Caco-2 (cell line): ENCODE data around the gene RGS7. TPM values are rescaled to one million over a fixed set of nuclear protein-coding genes. Genes with fewer than 3 reads are reported as not detected.

Source experiments
- BruUV-seq: library from RNA; stranded (reverse); fragments of 400-500 nt; replicated peaks from 2 replicates; lab custom pipeline; 2021; lab: Mats Ljungman, UMichigan
- CTCF ChIA-PET: fragments of 300-600 bp; sonication (Branson Sonifier 250); formaldehyde crosslinking; loops from one replicate; lab custom pipeline; 2022; ENCODE audit warnings: antibody characterized with exemption; lab: Charles Lee
- POLR2A ChIA-PET: fragments of 300-600 bp; sonication (Branson Sonifier 250); formaldehyde crosslinking; loops from one replicate; lab custom pipeline; 2022; ENCODE audit warnings: antibody characterized with exemption; lab: Charles Lee
- DNase-seq, 2 experiments: peaks; one replicate each; pipeline versions ENCODE4 v3.0.0 to v3.0.0-alpha.2; 2020 to 2022
- H3K27me3 ChIP-seq: replicated peaks from 2 replicates; pipeline ENCODE4 v1.6.0; 2011; ENCODE audit warnings: low read length; ENCODE audit not compliant: control insufficient read depth, insufficient read depth
- H3K36me3 ChIP-seq: 2 replicates; pipeline ENCODE4 v1.5.1; 2011; ENCODE audit warnings: low read length; ENCODE audit not compliant: control insufficient read depth, insufficient read depth
- H3K4me1 ChIP-seq: fragments of 250-450 bp; sonication (Bioruptor Pico); 2 replicates; pipeline ENCODE4 v1.5.1; 2020; ENCODE audit warnings: mild to moderate bottlenecking
- H3K4me3 ChIP-seq: 2 replicates; pipeline ENCODE4 v1.5.1; 2011; ENCODE audit warnings: low read depth, mild to moderate bottlenecking, control low read depth, low read length
- H3K9me3 ChIP-seq: fragments of 250-450 bp; sonication (Bioruptor Pico); 2 replicates; pipeline ENCODE4 v1.5.1; 2020; ENCODE audit warnings: mild to moderate bottlenecking, moderate library complexity
- H3K27ac Mint-ChIP-seq: one replicate; pipeline ENCODE4 v1.8.0; 2022; ENCODE audit warnings: mixed read lengths; ENCODE audit not compliant: unreplicated experiment
- H3K27me3 Mint-ChIP-seq: one replicate; pipeline ENCODE4 v1.8.0; 2022; ENCODE audit warnings: mixed read lengths; ENCODE audit not compliant: insufficient read depth, unreplicated experiment
- H3K36me3 Mint-ChIP-seq: one replicate; pipeline ENCODE4 v1.8.0; 2022; ENCODE audit warnings: mild to moderate bottlenecking, mixed read lengths; ENCODE audit not compliant: insufficient read depth, unreplicated experiment
- H3K4me1 Mint-ChIP-seq: one replicate; pipeline ENCODE4 v1.8.0; 2022; ENCODE audit warnings: low read depth, mixed read lengths; ENCODE audit not compliant: unreplicated experiment
- H3K4me3 Mint-ChIP-seq: one replicate; pipeline ENCODE4 v1.8.0; 2022; ENCODE audit warnings: mild to moderate bottlenecking, moderate library complexity, mixed read lengths; ENCODE audit not compliant: unreplicated experiment
- H3K9me3 Mint-ChIP-seq: one replicate; pipeline ENCODE4 v1.8.0; 2022; ENCODE audit warnings: mixed read lengths; ENCODE audit not compliant: unreplicated experiment
- intact Hi-C: fragments of 100-400 bp; cut with micrococcal nuclease; formaldehyde crosslinking; loops from one replicate; pipeline ENCODE4 v1.10.0; 2022; ENCODE audit not compliant: unreplicated experiment
- total RNA-seq: library from RNA; stranded (reverse); gene quantifications from 2 replicates; pipeline ENCODE4 v1.2.3, GENCODE V29; 2022
- TF ChIP-seq, protein P1 (sequence below), 2 experiments: fragments of 200-600 bp in 1 of 2; IDR thresholded peaks; 1 replicate in 1 of 2; 2 replicates in 1 of 2; pipeline versions ENCODE4 v1.5.1 to v1.8.0; 2011 to 2022; ENCODE audit warnings: antibody characterized with exemption in 1 of 2, control low read depth in 1 of 2, inconsistent platforms in 1 of 2, low read depth in 1 of 2, low read length in 1 of 2, mild to moderate bottlenecking in 1 of 2, moderate library complexity in 1 of 2; ENCODE audit not compliant: insufficient read depth in 1 of 2, severe bottlenecking in 1 of 2, unreplicated experiment in 1 of 2

Gene RGS7
- total RNA-seq, 1 experiment from 2014 or later = not detected

DNA sequence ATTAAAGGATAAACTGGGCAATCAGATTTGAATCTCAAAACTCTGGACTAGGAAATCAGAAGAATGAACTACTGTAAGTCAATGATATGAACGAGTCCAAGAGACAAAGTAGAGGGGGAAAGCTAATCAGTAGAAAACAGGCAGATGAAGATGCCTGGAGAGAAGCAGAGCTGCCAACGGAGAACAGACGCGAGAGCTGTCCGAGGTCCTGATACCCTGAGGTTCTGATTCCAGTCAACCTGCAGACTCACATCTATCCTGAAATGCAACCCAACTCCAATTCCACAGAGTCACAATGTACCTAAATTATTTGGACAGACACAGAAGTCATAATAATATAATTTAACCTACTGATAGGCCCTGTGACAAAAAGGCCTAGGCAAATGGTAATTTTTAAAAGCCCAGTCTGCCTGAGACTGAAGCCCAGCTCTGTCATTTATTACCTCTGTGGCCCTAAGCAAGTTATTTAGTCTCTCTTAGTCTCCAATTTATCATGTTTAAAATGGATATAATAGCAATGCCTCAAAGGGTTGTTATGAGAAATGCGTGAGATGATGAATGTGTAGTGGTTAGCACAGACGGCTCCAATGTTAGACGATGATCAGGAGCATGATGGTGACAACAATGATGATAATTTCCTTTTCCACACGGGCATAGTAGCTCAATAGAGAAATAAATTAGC, 33.4 kb downstream of the RGS7 start:
- Mint-ChIP-seq H3K4me3 (no peak overlapping the region), H3K9me3 (no peaks in the 10 kb centered on the region), H3K4me1 (no peaks in the 10 kb centered on the region), H3K27ac (no peak overlapping the region), H3K27me3 (peaks cover 8% of the 10 kb centered on the region), H3K36me3 (no peaks in the 10 kb centered on the region)
- BruUV-seq = no TSS peak
- TF ChIP-seq, protein P1, sequence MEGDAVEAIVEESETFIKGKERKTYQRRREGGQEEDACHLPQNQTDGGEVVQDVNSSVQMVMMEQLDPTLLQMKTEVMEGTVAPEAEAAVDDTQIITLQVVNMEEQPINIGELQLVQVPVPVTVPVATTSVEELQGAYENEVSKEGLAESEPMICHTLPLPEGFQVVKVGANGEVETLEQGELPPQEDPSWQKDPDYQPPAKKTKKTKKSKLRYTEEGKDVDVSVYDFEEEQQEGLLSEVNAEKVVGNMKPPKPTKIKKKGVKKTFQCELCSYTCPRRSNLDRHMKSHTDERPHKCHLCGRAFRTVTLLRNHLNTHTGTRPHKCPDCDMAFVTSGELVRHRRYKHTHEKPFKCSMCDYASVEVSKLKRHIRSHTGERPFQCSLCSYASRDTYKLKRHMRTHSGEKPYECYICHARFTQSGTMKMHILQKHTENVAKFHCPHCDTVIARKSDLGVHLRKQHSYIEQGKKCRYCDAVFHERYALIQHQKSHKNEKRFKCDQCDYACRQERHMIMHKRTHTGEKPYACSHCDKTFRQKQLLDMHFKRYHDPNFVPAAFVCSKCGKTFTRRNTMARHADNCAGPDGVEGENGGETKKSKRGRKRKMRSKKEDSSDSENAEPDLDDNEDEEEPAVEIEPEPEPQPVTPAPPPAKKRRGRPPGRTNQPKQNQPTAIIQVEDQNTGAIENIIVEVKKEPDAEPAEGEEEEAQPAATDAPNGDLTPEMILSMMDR (IDR thresholded peaks at IDR 0.05; ENCODE audit: insufficient read depth in 1 of 2, low read depth in 1 of 2, low read length in 1 of 2, severe bottlenecking in 1 of 2, unreplicated experiment in 1 of 2) = no peak
- Histone ChIP-seq H3K4me3 (no peak overlapping the region), H3K27me3 (no peaks in the 10 kb centered on the region), H3K4me1 (no peaks in the 10 kb centered on the region), H3K36me3 (no peaks in the 10 kb centered on the region), H3K9me3 (no peaks in the 10 kb centered on the region)
- DNase-seq = peak; percentile 38 to 74
- CTCF ChIA-PET = no interaction called here
- intact Hi-C loops = loop anchor here (1.0 kb wide), 1 partner anchor 34 kb away; the partner anchor contains the start of gene RGS7
- POLR2A ChIA-PET = no interaction called here

DNA sequence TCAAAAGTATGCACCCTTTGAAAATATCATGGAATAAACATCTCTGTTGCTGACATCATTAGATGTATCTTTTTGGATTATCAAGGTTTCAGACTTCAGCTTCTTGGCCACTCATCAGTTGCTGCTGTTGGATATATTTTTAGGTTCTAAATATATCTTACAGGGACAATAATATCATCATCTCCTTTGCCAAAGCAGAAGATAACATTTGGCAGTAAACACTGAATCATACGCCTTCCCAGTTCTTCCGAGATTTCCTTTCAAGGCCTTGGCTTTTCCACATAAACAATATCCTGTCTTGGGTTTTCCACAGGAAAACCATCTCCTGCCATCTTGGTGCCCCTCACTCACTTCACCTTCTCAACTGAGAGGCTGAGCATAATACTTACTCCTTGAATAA, 39.3 kb downstream of the RGS7 start:
- Mint-ChIP-seq H3K27me3 (peaks cover 16% of the 10 kb centered on the region), H3K9me3 (no peaks in the 10 kb centered on the region), H3K36me3 (no peaks in the 10 kb centered on the region), H3K4me1 (no peaks in the 10 kb centered on the region), H3K27ac (no peak overlapping the region), H3K4me3 (no peak overlapping the region)
- Histone ChIP-seq H3K9me3 (no peaks in the 10 kb centered on the region), H3K36me3 (no peaks in the 10 kb centered on the region), H3K4me3 (no peak overlapping the region), H3K4me1 (no peaks in the 10 kb centered on the region), H3K27me3 (no peaks in the 10 kb centered on the region)
- ChIA-PET CTCF (no interaction called here), POLR2A (no interaction called here)
- TF ChIP-seq, protein P1 (IDR thresholded peaks at IDR 0.05; ENCODE audit: insufficient read depth in 1 of 2, low read depth in 1 of 2, low read length in 1 of 2, severe bottlenecking in 1 of 2, unreplicated experiment in 1 of 2) = no peak
- intact Hi-C loops = no loop called here
- no peak for DNase-seq
- BruUV-seq = no TSS peak

DNA sequence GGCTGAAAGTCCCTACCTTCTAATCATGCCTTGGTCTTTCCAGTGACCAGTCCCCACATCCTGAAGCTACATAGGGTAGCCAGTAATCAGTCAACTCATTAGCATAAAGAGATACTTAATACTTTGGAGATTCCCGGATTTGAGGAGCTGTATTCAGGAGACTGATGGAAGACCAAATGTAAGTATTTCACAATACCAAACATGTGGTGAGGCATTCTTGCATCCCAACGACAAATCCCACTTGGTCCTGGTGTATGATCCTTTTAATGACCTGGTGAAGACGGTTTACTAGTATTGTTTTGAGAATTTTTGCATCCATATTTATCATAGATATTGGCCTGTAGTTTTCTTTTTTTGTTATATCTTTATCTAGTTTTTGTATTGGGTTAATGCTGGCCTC, 40.6 kb downstream of the RGS7 start:
- Mint-ChIP-seq H3K9me3 (no peaks in the 10 kb centered on the region), H3K27ac (no peak overlapping the region), H3K36me3 (no peaks in the 10 kb centered on the region), H3K27me3 (peaks cover 13% of the 10 kb centered on the region), H3K4me1 (no peaks in the 10 kb centered on the region), H3K4me3 (no peak overlapping the region)
- POLR2A ChIA-PET = no interaction called here
- Histone ChIP-seq H3K9me3 (no peaks in the 10 kb centered on the region), H3K27me3 (no peaks in the 10 kb centered on the region), H3K36me3 (no peaks in the 10 kb centered on the region), H3K4me1 (no peaks in the 10 kb centered on the region), H3K4me3 (no peak overlapping the region)
- CTCF ChIA-PET = no interaction called here
- TF ChIP-seq, protein P1 (IDR thresholded peaks at IDR 0.05; ENCODE audit: insufficient read depth in 1 of 2, low read depth in 1 of 2, low read length in 1 of 2, severe bottlenecking in 1 of 2, unreplicated experiment in 1 of 2) = no peak
- no TSS peak for BruUV-seq
- no peak for DNase-seq
- intact Hi-C loops = no loop called here
